Endothelial cell (in vitro differentiated cells): Measurements from ENCODE around the gene BIRC7. TPM values are rescaled to one million over a fixed set of nuclear protein-coding genes. Genes with fewer than 3 reads are reported as not detected.

Source experiments
- DNase-seq: peaks from one replicate; pipeline ENCODE4 v3.0.0; 2021; ENCODE audit warnings: low spot score
- H3K27ac Mint-ChIP-seq: one replicate; pipeline ENCODE4 v1.8.0; 2021; ENCODE audit warnings: mixed read lengths, inconsistent platforms; ENCODE audit not compliant: unreplicated experiment
- H3K27me3 Mint-ChIP-seq: one replicate; pipeline ENCODE4 v1.8.0; 2021; ENCODE audit warnings: mild to moderate bottlenecking, moderate library complexity, mixed read lengths, inconsistent platforms; ENCODE audit not compliant: unreplicated experiment
- H3K36me3 Mint-ChIP-seq: one replicate; pipeline ENCODE4 v1.8.0; 2021; ENCODE audit warnings: mild to moderate bottlenecking, low read depth, mixed read lengths, inconsistent platforms; ENCODE audit not compliant: unreplicated experiment
- H3K4me1 Mint-ChIP-seq: one replicate; pipeline ENCODE4 v1.8.0; 2021; ENCODE audit warnings: mild to moderate bottlenecking, mixed read lengths, inconsistent platforms; ENCODE audit not compliant: unreplicated experiment
- H3K4me3 Mint-ChIP-seq: one replicate; pipeline ENCODE4 v1.8.0; 2021; ENCODE audit warnings: mild to moderate bottlenecking, mixed read lengths, inconsistent platforms; ENCODE audit not compliant: unreplicated experiment
- H3K9me3 Mint-ChIP-seq: one replicate; pipeline ENCODE4 v1.8.0; 2021; ENCODE audit warnings: mixed read lengths, inconsistent platforms; ENCODE audit not compliant: unreplicated experiment
- total RNA-seq: library from RNA; stranded (reverse); fragmentation: NEBNext Ultra II Directional; extraction: Animal tissue kit (Norgen Biotek cat#: 25700); gene quantifications from one replicate; pipeline ENCODE4 v1.2.1, GENCODE V29; 2021; ENCODE audit not compliant: unreplicated experiment
- TF ChIP-seq, protein P1 (sequence below): fragments of 200-600 bp; sonication (generic); IDR thresholded peaks from one replicate; pipeline ENCODE4 v1.5.0; 2021; ENCODE audit warnings: antibody characterized with exemption; ENCODE audit not compliant: unreplicated experiment

BIRC7 gene
- total RNA-seq, 1 donor from 2014 or later = not detected

DNA sequence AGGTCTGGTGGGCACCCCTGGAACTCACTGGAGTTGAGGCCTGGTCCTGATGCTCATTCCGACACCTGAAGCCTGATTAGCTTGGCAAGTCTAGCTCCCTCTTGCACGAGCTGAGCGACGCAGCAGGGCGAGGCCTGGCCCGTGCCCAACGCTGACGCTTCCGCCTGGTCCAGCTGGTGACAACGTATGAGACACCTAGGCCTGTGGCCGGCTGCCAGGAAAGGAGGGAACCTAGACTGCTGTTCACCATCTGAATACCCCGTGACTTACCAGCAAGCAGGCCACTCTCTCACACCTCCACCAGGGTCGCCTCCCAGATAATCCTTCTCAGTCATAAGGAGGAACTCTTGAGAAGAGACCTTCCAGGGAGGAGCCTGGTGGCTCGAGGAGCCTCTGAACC is 44.3 kb upstream of the BIRC7 start:
- Mint-ChIP-seq H3K27me3 (peaks cover 7% of the 10 kb centered on the region), H3K4me3 (no peak overlapping the region), H3K27ac (no peak overlapping the region), H3K36me3 (peaks cover 18% of the 10 kb centered on the region), H3K9me3 (no peaks in the 10 kb centered on the region), H3K4me1 (no peaks in the 10 kb centered on the region)
- TF ChIP-seq, protein P1, sequence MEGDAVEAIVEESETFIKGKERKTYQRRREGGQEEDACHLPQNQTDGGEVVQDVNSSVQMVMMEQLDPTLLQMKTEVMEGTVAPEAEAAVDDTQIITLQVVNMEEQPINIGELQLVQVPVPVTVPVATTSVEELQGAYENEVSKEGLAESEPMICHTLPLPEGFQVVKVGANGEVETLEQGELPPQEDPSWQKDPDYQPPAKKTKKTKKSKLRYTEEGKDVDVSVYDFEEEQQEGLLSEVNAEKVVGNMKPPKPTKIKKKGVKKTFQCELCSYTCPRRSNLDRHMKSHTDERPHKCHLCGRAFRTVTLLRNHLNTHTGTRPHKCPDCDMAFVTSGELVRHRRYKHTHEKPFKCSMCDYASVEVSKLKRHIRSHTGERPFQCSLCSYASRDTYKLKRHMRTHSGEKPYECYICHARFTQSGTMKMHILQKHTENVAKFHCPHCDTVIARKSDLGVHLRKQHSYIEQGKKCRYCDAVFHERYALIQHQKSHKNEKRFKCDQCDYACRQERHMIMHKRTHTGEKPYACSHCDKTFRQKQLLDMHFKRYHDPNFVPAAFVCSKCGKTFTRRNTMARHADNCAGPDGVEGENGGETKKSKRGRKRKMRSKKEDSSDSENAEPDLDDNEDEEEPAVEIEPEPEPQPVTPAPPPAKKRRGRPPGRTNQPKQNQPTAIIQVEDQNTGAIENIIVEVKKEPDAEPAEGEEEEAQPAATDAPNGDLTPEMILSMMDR = no peak
- no peak for DNase-seq

GRCh38 chr20:63192721-63193120 is 43.0 kb upstream of the BIRC7 start:
- H3K27ac Mint-ChIP-seq = no peak overlapping the region
- peaks cover 3% of the 10 kb centered on the region for H3K27me3 Mint-ChIP-seq
- TF ChIP-seq, protein P1 = no peak
- no peak overlapping the region for H3K4me3 Mint-ChIP-seq
- no peaks in the 10 kb centered on the region for H3K4me1 Mint-ChIP-seq
- H3K9me3 Mint-ChIP-seq = no peaks in the 10 kb centered on the region
- peaks cover 22% of the 10 kb centered on the region for H3K36me3 Mint-ChIP-seq
- DNase-seq = no peak

DNA sequence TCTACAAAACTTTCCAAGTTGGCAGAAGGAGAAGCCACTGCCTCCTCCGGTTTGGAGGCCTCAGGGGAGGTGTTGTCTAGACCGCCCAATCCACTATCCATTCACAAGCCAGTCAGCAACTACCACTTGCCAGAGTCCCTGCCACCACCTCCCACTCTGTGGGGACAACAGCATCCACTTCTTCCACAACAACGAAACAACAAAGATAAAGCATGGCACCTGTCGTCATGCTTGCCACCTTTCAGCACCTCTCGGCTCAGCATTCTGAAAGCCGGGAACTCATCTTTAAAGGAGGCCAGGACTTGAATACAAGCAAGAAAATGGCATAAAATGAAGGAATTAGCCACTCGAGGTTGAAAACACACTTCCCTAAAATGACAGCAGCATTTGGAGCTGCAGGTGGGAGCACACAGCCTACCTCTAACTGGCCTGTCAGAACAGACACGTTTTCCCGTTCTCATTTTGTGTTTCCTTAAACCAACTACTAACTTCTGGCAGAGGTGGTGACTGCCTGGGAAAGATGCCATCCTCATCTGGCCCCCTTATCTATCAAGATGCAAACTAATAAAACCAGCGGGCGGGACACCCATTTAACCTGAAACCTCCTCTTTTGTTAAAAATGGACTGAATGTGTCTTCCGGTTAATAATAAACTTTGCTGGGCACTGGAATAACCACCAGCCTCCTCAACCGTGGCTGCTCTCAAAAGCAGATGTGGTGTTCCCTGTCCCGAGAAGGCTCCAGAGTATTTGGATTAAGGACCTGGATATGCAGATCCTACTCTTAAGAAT is 41.5 kb upstream of the BIRC7 start:
- TF ChIP-seq, protein P1 = no peak
- H3K4me3 Mint-ChIP-seq = no peak overlapping the region
- H3K36me3 Mint-ChIP-seq = peaks cover 22% of the 10 kb centered on the region
- H3K27ac Mint-ChIP-seq = peak overlapping the region; percentile 70
- no peaks in the 10 kb centered on the region for H3K9me3 Mint-ChIP-seq
- DNase-seq = no peak
- H3K4me1 Mint-ChIP-seq = no peaks in the 10 kb centered on the region
- peaks cover 3% of the 10 kb centered on the region for H3K27me3 Mint-ChIP-seq

DNA sequence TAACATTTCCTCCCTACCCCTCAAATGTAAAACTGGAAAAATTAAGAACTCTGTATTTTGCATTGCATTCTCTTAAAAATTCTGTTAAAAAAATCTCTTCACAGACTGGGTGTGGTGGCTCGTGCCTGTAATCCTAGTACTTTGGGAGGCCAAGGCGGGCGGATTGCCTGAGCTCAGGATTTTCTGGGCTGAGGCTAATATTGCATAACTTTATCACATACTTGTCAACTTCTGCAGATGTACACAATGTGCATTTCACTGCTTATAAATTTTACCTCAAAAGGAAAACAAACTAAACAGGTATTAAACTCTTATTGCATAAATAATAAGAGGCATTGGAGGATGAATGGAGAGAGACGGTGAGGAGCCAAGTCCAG is 40.9 kb upstream of the BIRC7 start:
- Mint-ChIP-seq H3K27me3 (peaks cover 1% of the 10 kb centered on the region), H3K36me3 (peaks cover 18% of the 10 kb centered on the region), H3K9me3 (no peaks in the 10 kb centered on the region), H3K4me1 (no peaks in the 10 kb centered on the region), H3K27ac (no peak overlapping the region), H3K4me3 (no peak overlapping the region)
- TF ChIP-seq, protein P1 = no peak
- DNase-seq = no peak

DNA sequence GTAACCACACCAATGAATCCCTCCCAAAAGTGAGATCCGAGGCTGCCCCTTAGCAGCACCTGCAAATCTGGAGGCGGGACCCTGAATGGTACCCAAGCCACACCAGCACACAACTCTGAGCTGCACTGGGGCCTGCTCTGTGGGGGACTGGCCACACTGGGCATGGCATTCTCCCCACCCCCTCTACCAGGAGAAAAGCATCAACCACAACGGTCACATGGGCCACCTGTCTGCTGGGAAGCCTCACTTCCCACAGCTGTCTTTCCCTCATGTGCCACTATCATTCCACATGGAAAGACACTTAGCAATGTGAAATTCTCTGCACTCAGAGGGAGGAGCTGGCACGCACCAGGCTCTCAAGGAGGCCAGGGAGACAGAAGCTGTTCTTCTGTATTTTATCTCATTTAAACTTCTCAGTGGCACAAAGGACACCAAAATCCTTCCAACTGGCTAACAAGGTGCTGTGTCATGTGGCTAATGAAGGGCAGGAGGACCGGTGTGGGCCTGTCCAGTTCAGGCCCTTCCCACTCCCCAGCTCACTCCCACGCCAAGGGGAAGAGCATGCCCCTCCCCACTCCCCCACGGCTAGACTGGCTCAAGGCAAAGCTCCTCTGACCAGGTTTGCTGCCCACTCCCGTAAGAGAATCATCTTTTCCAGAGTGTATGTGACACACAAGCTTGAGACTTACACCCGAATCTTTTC is 38.8 kb upstream of the BIRC7 start:
- H3K27ac Mint-ChIP-seq = no peak overlapping the region
- no peaks in the 10 kb centered on the region for H3K9me3 Mint-ChIP-seq
- TF ChIP-seq, protein P1 = no peak
- no peak for DNase-seq
- no peaks in the 10 kb centered on the region for H3K4me1 Mint-ChIP-seq
- H3K4me3 Mint-ChIP-seq = peak overlapping the region; percentile 52
- peaks cover 22% of the 10 kb centered on the region for H3K36me3 Mint-ChIP-seq
- no peaks in the 10 kb centered on the region for H3K27me3 Mint-ChIP-seq
